ENCODE results near the gene ZDHHC16.

DNA sequence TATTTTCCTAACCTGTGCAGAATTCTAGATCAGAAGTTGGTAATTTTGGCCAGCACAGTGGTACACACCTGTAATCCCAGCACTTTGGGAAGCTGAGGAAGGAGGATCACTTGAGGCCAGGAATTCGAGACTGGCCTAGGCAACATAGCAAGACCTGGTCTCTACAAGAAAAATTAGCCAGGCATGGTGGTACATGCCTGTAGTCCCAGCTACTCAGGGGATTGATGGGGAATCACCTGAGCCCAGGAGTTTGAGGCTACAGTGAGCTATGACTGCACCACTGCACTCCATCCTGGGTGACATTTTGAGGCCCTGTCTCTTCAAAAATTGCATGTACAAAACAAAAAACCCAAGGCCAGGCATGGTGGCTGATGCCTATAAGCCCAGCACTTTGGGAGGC lies 11.4 kb upstream of the ZDHHC16 start:
- TF ChIP-seq, protein P1, sequence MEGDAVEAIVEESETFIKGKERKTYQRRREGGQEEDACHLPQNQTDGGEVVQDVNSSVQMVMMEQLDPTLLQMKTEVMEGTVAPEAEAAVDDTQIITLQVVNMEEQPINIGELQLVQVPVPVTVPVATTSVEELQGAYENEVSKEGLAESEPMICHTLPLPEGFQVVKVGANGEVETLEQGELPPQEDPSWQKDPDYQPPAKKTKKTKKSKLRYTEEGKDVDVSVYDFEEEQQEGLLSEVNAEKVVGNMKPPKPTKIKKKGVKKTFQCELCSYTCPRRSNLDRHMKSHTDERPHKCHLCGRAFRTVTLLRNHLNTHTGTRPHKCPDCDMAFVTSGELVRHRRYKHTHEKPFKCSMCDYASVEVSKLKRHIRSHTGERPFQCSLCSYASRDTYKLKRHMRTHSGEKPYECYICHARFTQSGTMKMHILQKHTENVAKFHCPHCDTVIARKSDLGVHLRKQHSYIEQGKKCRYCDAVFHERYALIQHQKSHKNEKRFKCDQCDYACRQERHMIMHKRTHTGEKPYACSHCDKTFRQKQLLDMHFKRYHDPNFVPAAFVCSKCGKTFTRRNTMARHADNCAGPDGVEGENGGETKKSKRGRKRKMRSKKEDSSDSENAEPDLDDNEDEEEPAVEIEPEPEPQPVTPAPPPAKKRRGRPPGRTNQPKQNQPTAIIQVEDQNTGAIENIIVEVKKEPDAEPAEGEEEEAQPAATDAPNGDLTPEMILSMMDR (conservative IDR thresholded peaks at IDR 0.05 in 1 of 2, IDR thresholded peaks at IDR 0.05 in 1 of 2; ENCODE audit: extremely low read depth in 1 of 2, insufficient read depth in 1 of 2, low read depth in 1 of 2, low read length in 2 of 2): no peak
- TF ChIP-seq EZH2 (IDR thresholded peaks at IDR 0.05; ENCODE audit: borderline replicate concordance, low read length): no peak

All from mammary epithelial cell (primary cell).